GM12878 (cell line): Measurements from ENCODE around the gene ELAVL1. TPM values are rescaled to one million over a fixed set of nuclear protein-coding genes. Genes with fewer than 3 reads are reported as not detected.

ENCODE experiments used
- FOS ChIP-seq: IDR thresholded peaks from 3 replicates; pipeline ENCODE4 v1.6.1; 2011; ENCODE audit warnings: borderline replicate concordance; ENCODE audit not compliant: insufficient read length; ENCODE audit errors: extremely low read depth
- NFXL1 ChIP-seq: fragments of 450-650 bp; IDR thresholded peaks from 2 replicates; pipeline ENCODE4 v1.6.1; 2017; ENCODE audit warnings: antibody characterized with exemption, mild to moderate bottlenecking, borderline replicate concordance
- PAX5 ChIP-seq: IDR thresholded peaks from 2 replicates; pipeline ENCODE4 v1.6.1; 2011; ENCODE audit warnings: low read depth, low read length, borderline replicate concordance
- ZNF622 ChIP-seq: fragments of 450-650 bp; IDR thresholded peaks from 2 replicates; pipeline ENCODE4 v1.6.1; 2017; ENCODE audit warnings: mild to moderate bottlenecking, inconsistent platforms
- polyA plus RNA-seq, 11 experiments: library from polyadenylated mRNA; depleted of rRNA in 4 of 11; unstranded in 6 of 11; stranded (reverse) in 5 of 11; fragments of >200 nt; fragmentation: Nextera tagmentation in 4 of 11; fragmentation: Illumina TruSeq in 1 of 11; extraction: Ambion mirVana in 4 of 11; extraction: Trizol in 1 of 11; gene quantifications; 1 replicate in 1 of 11; 2 replicates in 10 of 11; pipeline versions ENCODE4 v1.2.1 to v1.2.3, GENCODE V29; 2011 to 2016; ENCODE audit warnings: inconsistent platforms in 2 of 11, missing spikeins in 2 of 11, low read depth in 1 of 11
- total RNA-seq, 4 experiments: library from RNA; depleted of rRNA in 3 of 4; stranded (reverse); fragments of >200 nt in 3 of 4; fragmentation: Illumina TruSeq in 1 of 4; extraction: Trizol in 1 of 4; gene quantifications; 2 replicates each; pipeline versions ENCODE4 v1.2.1 to v1.2.3, GENCODE V29; 2013 to 2021
- TF ChIP-seq, protein P1 (sequence below): fragments of 450-650 bp; conservative IDR thresholded peaks from 2 replicates; pipeline ENCODE4 v1.6.1; 2017; ENCODE audit warnings: mild to moderate bottlenecking, moderate library complexity
- TF ChIP-seq, protein P2 (sequence below): IDR thresholded peaks from 2 replicates; pipeline ENCODE4 v1.6.1; 2011; ENCODE audit warnings: low read depth, mild to moderate bottlenecking, low read length, moderate library complexity, borderline replicate concordance; ENCODE audit errors: extremely low read depth
- TF ChIP-seq, protein P3 (sequence below): fragments of 450-650 bp; formaldehyde crosslinking; IDR thresholded peaks from 2 replicates; pipeline ENCODE4 v1.4.0; 2020; ENCODE audit warnings: mild to moderate bottlenecking, moderate library complexity
- TF ChIP-seq, protein P4 (sequence below): IDR thresholded peaks from 2 replicates; pipeline ENCODE4 v1.6.1; 2011; ENCODE audit warnings: borderline replicate concordance, low read depth, mild to moderate bottlenecking, moderate library complexity, mixed read lengths, low read length; ENCODE audit not compliant: insufficient read depth; ENCODE audit errors: extremely low read length

Gene ELAVL1
- total and polyA plus RNA-seq, 10 of the 15 experiments (the other 5 are each of a cell fraction or from before 2014, with no cell fraction given): 7.4 to 155 (median 70.3) TPM

DNA sequence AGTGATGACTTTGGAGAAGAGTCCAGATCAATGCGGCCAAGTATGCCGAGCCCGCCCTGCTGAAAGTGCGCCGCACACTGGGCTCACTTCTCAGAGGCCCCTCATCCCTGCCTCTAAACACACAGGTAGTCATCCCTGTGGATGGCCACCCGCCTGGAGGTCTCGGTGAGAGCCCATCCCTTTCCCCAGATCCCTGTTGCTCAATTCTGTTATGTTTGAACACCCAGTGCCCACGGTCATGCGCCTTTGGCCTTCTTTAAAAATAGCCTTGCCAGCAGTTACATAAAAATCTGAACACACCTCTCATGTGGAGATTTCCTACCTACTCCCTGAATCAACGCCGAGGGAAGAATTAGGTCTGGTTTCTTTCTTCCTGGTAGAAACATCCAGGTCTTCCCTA, 11.9 kb downstream of the ELAVL1 start (continued):
- TF ChIP-seq, protein P1, sequence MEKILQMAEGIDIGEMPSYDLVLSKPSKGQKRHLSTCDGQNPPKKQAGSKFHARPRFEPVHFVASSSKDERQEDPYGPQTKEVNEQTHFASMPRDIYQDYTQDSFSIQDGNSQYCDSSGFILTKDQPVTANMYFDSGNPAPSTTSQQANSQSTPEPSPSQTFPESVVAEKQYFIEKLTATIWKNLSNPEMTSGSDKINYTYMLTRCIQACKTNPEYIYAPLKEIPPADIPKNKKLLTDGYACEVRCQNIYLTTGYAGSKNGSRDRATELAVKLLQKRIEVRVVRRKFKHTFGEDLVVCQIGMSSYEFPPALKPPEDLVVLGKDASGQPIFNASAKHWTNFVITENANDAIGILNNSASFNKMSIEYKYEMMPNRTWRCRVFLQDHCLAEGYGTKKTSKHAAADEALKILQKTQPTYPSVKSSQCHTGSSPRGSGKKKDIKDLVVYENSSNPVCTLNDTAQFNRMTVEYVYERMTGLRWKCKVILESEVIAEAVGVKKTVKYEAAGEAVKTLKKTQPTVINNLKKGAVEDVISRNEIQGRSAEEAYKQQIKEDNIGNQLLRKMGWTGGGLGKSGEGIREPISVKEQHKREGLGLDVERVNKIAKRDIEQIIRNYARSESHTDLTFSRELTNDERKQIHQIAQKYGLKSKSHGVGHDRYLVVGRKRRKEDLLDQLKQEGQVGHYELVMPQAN: no peak
- TF ChIP-seq, protein P2, sequence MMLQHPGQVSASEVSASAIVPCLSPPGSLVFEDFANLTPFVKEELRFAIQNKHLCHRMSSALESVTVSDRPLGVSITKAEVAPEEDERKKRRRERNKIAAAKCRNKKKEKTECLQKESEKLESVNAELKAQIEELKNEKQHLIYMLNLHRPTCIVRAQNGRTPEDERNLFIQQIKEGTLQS: no peak
- TF ChIP-seq FOS: no peak
- no peak for TF ChIP-seq NFXL1
- no peak for TF ChIP-seq PAX5
- TF ChIP-seq, protein P3, sequence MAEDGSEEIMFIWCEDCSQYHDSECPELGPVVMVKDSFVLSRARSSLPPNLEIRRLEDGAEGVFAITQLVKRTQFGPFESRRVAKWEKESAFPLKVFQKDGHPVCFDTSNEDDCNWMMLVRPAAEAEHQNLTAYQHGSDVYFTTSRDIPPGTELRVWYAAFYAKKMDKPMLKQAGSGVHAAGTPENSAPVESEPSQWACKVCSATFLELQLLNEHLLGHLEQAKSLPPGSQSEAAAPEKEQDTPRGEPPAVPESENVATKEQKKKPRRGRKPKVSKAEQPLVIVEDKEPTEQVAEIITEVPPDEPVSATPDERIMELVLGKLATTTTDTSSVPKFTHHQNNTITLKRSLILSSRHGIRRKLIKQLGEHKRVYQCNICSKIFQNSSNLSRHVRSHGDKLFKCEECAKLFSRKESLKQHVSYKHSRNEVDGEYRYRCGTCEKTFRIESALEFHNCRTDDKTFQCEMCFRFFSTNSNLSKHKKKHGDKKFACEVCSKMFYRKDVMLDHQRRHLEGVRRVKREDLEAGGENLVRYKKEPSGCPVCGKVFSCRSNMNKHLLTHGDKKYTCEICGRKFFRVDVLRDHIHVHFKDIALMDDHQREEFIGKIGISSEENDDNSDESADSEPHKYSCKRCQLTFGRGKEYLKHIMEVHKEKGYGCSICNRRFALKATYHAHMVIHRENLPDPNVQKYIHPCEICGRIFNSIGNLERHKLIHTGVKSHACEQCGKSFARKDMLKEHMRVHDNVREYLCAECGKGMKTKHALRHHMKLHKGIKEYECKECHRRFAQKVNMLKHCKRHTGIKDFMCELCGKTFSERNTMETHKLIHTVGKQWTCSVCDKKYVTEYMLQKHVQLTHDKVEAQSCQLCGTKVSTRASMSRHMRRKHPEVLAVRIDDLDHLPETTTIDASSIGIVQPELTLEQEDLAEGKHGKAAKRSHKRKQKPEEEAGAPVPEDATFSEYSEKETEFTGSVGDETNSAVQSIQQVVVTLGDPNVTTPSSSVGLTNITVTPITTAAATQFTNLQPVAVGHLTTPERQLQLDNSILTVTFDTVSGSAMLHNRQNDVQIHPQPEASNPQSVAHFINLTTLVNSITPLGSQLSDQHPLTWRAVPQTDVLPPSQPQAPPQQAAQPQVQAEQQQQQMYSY: no peak
- TF ChIP-seq ZNF622: no peak
- TF ChIP-seq, protein P4, sequence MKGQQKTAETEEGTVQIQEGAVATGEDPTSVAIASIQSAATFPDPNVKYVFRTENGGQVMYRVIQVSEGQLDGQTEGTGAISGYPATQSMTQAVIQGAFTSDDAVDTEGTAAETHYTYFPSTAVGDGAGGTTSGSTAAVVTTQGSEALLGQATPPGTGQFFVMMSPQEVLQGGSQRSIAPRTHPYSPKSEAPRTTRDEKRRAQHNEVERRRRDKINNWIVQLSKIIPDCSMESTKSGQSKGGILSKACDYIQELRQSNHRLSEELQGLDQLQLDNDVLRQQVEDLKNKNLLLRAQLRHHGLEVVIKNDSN: no peak
